LNCAP (cell line): ENCODE measurements around the gene AGPAT4.

Source experiments
- TF ChIP-seq, protein P1 (sequence below): fragments of 450-650 bp; IDR thresholded peaks from 2 replicates; pipeline ENCODE4 v1.5.1; 2017; ENCODE audit warnings: mild to moderate bottlenecking

The AGPAT4 gene

DNA sequence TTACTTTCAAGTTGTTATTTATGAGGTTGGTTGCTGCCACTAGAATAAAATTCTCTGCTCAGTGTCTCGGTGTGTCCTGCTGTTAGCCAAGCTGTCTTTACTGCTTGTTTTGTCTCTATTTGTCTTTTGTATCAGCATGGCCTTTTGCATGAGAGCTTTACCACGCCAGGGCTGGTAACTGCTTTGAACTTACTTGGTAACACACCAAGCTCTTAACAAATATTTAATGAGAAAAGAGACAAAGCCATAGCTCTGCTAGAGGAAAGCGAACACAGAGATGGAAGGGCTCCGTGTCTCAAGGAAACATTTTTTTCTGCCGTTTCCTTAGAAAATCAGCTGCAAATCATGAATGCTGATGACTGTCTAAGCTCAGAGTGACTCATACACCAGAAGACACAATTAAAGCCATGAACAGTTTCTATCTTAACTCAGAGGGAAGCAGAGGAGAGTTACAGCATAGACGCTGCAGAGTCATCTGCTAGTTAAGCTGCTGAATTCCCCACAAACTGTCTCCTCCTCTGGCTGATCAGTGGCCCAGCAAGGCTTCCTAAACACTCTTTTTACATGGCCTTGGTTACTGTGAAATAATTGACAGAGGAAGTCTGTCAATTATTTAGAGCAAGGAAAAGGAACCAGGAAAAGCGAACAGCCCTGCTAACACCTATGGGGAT is 44.8 kb downstream of the AGPAT4 start:
- TF ChIP-seq, protein P1, sequence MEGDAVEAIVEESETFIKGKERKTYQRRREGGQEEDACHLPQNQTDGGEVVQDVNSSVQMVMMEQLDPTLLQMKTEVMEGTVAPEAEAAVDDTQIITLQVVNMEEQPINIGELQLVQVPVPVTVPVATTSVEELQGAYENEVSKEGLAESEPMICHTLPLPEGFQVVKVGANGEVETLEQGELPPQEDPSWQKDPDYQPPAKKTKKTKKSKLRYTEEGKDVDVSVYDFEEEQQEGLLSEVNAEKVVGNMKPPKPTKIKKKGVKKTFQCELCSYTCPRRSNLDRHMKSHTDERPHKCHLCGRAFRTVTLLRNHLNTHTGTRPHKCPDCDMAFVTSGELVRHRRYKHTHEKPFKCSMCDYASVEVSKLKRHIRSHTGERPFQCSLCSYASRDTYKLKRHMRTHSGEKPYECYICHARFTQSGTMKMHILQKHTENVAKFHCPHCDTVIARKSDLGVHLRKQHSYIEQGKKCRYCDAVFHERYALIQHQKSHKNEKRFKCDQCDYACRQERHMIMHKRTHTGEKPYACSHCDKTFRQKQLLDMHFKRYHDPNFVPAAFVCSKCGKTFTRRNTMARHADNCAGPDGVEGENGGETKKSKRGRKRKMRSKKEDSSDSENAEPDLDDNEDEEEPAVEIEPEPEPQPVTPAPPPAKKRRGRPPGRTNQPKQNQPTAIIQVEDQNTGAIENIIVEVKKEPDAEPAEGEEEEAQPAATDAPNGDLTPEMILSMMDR = no peak

DNA sequence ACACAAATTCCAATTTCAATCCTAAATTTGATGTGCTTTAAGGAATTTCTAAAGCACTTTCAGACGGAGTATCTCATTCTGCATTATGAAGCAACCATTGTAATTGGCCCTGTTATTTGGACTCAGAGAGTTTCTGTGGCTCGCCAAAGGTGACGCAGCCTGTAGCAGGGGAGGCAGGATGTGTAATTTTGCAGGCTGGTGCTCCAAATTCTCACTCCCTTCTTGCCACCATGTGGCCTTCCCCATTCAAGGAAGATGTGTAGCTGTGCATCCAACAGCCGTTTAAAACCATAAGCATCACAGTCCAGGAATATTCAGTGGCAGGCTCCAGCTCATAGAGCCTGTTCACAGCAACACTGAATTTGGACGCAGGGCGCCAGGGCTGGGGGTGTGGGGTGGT is 45.8 kb downstream of the AGPAT4 start:
- TF ChIP-seq, protein P1 = no peak

DNA sequence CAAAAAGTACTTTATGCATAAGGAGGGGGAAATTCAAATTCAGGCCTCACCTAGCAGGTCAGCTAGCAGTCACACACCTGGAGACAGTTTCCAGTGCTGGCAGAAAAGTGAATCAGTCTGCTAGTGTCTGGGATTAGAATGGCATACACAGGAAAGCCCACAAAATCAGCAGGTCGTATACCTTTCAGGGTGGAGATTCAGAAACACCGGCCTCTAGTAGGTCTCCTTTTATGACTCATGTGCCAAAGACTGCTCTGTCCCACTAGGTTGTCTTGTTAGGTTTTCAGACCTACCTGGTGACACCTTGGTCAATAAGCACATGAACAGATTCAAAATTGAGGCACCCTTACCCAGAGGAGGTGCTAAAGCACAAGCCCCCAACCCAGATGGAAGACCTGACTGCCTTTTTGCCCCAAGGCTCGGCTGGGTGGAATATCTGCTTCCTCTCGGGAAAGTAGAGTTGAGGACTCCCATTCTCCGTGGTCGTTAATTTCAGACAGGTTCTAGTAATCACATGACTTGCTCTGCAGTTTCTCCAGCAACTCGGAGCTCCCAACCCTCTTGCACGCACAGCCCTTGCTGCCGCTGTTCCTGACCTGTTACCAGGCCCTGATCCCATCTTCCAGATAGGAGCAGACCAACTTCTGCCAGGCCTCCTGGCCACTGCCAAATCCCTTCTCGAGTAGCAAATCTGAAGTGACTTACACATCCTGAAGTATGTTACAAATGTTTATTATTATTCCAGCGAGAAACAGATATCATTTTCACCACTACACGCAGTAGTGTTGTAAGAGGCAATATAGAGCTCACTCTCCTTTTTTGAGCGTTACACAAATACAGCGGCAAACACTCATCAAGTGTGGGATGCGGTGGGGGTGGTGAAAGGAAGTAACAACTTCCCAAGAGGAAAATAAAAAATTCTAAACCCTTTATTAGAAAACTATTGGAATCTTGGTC is 46.6 kb downstream of the AGPAT4 start:
- TF ChIP-seq, protein P1 = no peak

DNA sequence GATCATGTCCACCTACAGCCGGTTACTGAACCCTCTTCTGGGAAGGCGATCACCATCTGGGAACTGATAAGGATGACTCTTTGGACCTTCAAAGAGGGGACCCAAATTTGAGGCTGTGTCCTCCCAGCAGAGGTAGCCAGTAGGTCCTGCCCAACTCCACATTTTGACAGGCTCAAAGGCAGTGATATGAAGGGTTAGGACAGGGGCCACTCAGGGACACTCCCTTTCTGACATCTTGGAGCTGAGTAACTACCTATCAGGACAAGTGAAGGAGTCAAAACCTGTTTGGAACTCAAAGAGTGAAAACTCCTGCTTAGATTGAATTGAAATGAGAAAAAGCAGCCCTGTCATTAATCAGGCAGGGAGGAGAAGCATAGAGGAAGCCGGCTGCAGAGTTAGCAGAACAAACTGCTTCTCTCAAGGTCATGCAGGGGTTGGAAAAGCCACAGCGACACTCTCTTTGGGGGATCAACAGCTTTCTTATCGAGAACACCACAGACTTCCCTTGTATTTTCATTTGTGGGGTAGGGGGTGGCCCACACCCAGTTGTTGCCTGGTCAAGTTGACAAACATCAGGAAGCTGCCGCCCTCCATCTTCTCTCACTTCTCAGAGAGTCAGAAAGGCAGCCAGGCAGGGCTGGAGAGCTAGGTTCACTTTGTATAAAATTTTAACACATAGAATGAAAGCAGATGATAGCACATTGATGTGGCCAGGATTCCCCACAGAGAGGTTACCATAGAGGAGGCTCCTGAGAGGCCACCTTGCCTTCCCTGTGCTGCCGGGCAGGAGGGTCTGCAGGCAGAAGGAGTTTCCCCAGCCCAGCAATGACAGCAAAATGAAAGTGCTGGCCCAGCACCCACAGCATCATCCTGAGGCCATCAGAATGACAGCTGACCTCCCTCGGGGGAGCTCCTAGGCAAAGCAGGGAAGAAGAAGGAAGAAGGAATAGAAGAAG is 47.6 kb downstream of the AGPAT4 start:
- TF ChIP-seq, protein P1 = no peak

DNA sequence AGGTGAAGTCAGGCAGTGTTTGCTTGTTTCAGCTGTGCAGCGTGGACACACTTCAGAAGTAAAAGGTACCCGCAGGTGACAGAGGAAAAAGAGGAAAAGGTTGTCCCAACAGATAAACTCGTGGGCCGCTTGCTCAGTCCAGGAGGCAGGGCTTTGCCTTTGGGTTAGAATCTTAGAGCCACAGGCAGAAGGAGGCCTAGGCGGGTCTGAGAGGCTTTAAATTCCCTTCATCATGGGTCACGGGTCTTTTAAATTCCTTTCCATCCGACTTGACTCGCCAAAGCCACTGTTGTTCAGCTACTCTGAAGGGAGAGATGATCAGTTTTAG is 48.2 kb downstream of the AGPAT4 start:
- TF ChIP-seq, protein P1 = no peak

DNA sequence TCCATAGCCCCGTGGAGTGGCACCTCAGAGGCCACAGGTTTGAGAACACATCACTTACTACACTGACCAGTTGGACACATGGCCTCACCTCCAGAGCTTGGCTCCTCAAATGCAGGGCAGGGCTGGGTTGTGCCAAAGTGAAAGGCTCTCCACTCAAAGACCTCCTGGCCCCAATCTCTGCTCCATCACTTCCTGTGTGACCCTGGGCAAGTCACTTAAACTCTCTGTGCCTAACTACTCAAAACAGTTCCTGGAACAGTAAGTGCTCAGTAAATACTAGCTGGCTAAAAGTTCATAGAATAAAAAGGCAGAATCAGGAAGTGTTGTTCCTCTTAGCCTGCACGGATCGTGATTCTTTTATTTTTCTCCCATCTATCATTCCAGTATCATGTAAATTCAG is 50.2 kb downstream of the AGPAT4 start:
- TF ChIP-seq, protein P1 = no peak

DNA sequence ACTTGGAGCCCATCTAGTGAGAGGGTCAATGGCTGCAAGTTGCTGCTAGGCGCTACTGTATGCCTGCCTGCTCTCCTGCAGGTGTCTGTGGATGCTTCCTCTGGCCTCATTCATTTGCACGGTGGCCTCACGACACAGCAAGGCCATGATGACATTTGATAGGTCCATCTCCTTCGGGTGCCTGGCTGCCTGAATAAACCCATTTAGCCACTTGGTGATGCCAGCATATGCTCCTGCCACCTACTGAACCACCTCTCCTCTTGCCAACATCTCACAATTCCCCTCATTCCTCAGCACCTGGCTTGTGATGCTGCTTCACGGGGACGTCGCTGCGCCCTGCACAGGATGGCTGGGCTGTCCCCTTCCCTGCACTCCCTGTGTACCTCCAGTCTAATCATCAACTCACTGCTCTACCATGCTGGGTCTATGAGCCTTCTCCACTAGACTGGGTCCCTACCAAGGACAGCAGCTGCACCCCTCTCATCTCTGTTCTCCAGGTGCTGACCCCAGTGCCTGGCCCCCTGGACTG is 51.1 kb downstream of the AGPAT4 start:
- TF ChIP-seq, protein P1 = no peak
